ENCODE data around the gene DNTT. TPM values are rescaled to one million over a fixed set of nuclear protein-coding genes. Genes with fewer than 3 reads are reported as not detected.

DNTT gene
- polyA plus RNA-seq, 2 of the 4 experiments (the other 2 are of a cell fraction): not detected

GRCh38 chr10:96374985-96375830 lies 71.0 kb downstream of the DNTT start (continued):
- peak; percentile 84 to 86 for TF ChIP-seq RAD21 (conservative IDR thresholded peaks at IDR 0.05 in 1 of 2, IDR thresholded peaks at IDR 0.05 in 1 of 2)
- TF ChIP-seq CTCF (IDR thresholded peaks at IDR 0.05): peak; percentile 94
- TF ChIP-seq ZSCAN20 (CRISPR knock-in tag; IDR thresholded peaks at IDR 0.05): no peak
- peak; percentile 20; the same call in 1 of the 2 replicates for TF ChIP-seq RFX5 (IDR thresholded peaks at IDR 0.05)

DNA sequence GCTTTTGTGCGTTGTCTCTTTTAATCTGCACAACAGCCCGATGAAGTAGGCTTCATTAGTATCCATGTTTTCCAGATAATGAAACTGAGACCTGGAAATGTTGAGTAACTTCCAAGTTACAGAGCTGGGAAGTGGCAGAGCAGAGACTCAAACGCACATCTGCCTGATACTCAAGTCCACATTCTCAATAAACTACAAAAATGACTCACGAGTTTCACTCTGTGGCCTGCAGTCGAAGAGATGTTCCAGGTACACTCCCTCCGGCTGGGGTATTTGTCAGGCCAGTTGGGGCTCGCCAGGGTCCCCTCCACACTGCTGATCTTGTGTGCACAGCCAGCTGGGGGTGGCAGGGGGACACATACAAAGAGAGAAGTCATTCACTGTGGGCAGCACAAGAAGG lies 72.2 kb downstream of the DNTT start:
- Histone ChIP-seq H3K4me3 (no peak overlapping the region), H3K4me2 (no peak overlapping the region), H3K27ac (no peak overlapping the region), H3K9me3 (no peaks in the 10 kb centered on the region), H3K4me1 (no peaks in the 10 kb centered on the region)
- POLR2A ChIA-PET: no interaction called here
- CTCF ChIA-PET: interaction anchor here (1.1 to 7.6 kb wide), 9 partner anchors 9 to 137 kb away, joined by 3 to 105 read pairs (median 7); partner anchors contain the start of gene TLL2
- no peak for ATAC-seq
- FAIRE-seq: no peak
- 30% methylated on average over 7 of the region's 7 CpGs for WGBS (ENCODE audit: missing lambda C conversion rate)
- TF ChIP-seq MAZ (IDR thresholded peaks at IDR 0.05; ENCODE audit: borderline replicate concordance, low read depth, low read length) (no peak), FOSB (CRISPR knock-in tag; IDR thresholded peaks at IDR 0.05) (no peak), NFE2L2 (conservative IDR thresholded peaks at IDR 0.05; ENCODE audit: low read length) (no peak), HOXB13 (CRISPR knock-in tag; IDR thresholded peaks at IDR 0.05; ENCODE audit: low read depth) (no peak), SMC3 (IDR thresholded peaks at IDR 0.05) (no peak), MAFK (IDR thresholded peaks at IDR 0.05; ENCODE audit: partially characterized antibody) (no peak), HMGXB4 (CRISPR knock-in tag; IDR thresholded peaks at IDR 0.05; ENCODE audit: borderline replicate concordance) (no peak)
- TF ChIP-seq, protein P1, sequence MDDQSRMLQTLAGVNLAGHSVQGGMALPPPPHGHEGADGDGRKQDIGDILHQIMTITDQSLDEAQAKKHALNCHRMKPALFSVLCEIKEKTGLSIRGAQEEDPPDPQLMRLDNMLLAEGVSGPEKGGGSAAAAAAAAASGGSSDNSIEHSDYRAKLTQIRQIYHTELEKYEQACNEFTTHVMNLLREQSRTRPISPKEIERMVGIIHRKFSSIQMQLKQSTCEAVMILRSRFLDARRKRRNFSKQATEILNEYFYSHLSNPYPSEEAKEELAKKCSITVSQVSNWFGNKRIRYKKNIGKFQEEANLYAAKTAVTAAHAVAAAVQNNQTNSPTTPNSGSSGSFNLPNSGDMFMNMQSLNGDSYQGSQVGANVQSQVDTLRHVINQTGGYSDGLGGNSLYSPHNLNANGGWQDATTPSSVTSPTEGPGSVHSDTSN (IDR thresholded peaks at IDR 0.05): no peak
- TF ChIP-seq, protein P2, sequence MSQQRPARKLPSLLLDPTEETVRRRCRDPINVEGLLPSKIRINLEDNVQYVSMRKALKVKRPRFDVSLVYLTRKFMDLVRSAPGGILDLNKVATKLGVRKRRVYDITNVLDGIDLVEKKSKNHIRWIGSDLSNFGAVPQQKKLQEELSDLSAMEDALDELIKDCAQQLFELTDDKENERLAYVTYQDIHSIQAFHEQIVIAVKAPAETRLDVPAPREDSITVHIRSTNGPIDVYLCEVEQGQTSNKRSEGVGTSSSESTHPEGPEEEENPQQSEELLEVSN (IDR thresholded peaks at IDR 0.05; ENCODE audit: borderline replicate concordance, low read depth): no peak
- no peak for DNase-seq (ENCODE audit: low read depth in 1 of 2, low spot score in 1 of 2)

DNA sequence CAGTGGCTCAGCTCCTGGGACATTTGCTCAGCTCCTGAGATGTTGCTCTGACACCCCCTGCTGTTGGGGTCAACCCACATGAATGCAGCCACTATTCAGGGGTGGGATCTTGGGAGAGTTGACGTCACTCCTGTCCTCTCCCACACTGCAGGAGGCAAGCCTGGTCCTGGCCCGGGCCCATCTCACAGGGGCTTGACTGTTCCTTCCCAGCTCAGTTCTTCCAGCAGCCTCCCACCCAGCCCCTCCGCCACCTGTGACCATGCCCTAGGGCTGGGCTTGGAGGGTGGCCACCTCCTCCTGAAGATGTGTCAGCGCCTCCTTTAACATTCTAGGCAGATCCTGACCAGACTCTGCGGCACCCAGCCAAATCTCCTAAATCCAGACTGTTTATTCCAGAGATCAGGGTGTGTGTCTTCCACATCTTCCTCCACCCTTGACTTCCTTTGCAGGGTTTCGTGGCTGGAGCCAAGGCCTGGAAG lies 73.6 kb downstream of the DNTT start:
- H3K4me3 ChIP-seq: no peak overlapping the region
- no peak for DNase-seq (ENCODE audit: low read depth in 1 of 2, low spot score in 1 of 2)
- no peaks in the 10 kb centered on the region for H3K4me1 ChIP-seq
- no peak for FAIRE-seq
- ChIA-PET CTCF (interaction anchor here (1.0 to 7.6 kb wide), 8 partner anchors 8 to 747 kb away, joined by 3 to 105 read pairs (median 6); partner anchors contain the start of gene TLL2), POLR2A (interaction anchor here (1.2 kb wide), 1 partner anchor 77 kb away, joined by 3 read pairs; no protein-coding TSS in a partner anchor)
- H3K9me3 ChIP-seq: no peaks in the 10 kb centered on the region
- no peak overlapping the region for H3K27ac ChIP-seq
- no peak for ATAC-seq
- H3K4me2 ChIP-seq: no peak overlapping the region
- TF ChIP-seq HOXB5 (CRISPR knock-in tag; IDR thresholded peaks at IDR 0.05): no peak
- WGBS (ENCODE audit: missing lambda C conversion rate): 67% methylated on average over 5 of the region's 6 CpGs

Measured in A549 (cell line).